Activated CD8-positive, alpha-beta memory T cell treated with anti-CD3 and anti-CD28 coated beads for 4 hours (primary cell): Measurements from ENCODE around the gene IL17RE.
"Not testable (repeated sequence)": the region's sequence is repeated elsewhere in the genome, so short reads cannot be mapped to it uniquely, and the experiment has no call there.

Experiments
- DNase-seq, 2 donors: peaks; one replicate each; pipeline ENCODE4 v3.0.0-alpha.2; 2020; ENCODE audit warnings: low read depth in 2 of 2

Gene IL17RE

DNA sequence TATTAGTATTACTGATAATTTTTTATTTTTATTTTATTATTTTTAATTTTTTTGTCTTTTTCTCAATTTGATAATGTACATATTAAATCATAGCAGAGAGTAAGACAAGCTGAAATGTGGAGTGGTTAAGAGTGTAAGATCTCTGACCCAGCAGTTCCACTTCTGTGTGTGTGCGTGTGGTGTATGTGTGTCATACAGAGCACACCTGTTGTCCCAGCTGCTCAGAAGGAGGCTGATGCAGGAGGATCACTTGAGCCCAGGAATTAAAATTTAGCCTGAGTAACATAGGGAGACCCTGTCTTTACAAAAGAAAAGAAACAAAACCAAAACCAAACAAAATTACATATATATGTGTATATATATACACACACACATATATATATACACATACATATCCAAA, 21.2 kb upstream of the IL17RE start:
- DNase-seq: no peak

DNA sequence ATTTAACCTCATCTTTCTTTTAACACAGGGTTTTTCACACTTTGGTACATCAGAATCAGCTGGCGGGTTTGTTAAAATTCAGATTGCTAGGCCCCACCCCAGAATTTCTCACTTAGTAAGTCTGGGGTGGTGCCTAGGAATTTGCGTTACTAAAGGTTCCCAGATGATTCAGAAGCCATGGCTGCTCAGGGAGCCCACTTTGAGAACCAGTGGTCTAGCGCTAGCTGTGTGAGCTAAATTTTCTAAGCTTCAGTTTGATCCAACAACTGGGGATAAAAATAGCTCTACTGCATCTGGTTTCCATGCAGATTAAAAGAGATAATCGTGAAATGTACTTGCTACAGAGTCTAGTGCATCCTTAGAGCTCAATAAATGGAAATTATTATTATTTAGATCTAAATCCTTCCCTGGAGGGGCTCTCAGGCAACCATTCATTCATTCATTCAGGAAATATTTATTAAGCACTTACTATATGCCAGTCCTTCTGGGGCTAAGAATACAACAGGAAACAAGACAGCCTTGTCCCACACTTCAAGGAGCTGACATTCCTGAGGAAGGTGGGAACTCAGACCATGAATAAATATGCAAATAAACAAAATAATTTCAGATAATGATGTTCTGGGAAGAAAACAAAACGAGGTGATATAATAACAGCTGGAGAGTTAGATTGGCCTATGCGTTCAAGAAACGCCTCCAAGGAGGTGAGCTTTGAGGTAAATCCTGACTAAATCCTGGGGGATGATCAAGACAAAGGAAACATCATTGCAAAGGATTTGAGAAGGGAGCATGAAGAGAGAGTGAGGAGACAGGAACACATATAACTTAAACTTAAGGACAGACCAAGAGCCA, 18.7 kb upstream of the IL17RE start:
- DNase-seq: no peak

DNA sequence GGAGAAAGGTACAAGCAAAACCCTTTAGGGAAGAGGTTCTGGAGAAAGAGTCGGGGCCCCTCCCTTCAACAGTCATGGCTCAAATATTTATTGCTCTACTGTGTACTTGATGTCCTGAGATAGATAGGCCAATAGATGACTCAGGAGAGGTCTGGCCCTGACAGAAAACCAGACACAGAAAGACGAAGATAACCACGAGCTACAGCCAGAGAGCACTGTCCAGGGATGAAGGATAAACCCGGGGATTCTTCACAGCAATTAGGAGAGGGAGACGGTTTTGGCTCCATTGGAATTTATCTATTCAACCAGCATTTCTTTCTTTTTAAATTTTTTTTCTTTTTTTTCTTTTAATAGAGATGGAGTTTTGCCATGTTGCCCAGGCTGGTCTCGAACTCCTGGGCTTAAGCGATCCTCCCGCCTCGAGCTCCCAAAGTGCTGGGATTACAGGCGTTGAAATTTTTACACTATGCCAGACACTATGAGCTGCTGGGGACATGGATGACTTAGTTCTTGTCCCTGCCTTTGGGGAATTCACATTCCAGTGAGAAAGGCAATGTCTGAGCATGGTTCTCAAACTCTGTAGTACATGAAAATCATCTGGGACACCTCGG, 18.0 kb upstream of the IL17RE start:
- no peak for DNase-seq

DNA sequence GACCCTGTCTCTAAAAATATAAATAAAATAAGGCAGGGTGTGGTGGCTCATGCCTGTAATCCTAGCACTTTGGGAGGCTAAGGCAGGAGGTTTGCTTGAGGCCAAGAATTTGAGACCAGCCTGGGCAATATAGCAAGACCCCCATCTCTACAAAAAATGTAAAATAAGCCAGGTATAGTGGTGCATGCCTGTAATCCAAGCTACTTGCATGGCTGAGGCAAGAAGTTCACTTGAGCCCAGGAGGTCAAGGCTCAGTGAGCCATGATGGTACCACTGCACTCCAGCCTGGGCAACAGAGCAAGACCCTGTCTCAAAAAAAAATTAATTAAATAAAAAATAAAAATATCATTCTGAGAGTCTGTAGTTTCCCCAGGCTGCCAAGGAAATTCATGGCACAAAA, 16.3 kb upstream of the IL17RE start:
- DNase-seq: no peak

DNA sequence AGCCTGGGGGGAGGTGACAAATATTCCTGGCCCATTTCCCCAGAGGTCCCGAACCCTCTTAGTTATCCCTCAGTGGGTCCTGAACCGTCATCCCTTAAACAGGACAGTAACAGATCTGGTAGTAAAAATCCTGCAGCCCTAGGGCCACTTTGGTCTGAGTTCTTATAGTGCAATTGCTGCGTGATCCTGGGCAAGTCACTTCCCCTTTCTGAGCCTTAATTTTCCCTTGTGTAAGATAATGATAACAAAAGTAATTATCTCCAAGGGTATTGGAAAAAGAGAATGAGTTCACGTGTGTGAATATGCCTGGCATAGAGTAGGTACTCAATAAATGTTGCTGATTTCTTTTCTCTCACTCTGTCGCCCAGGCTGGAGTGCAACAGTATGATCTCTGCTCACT, 15.2 kb upstream of the IL17RE start:
- no peak for DNase-seq

DNA sequence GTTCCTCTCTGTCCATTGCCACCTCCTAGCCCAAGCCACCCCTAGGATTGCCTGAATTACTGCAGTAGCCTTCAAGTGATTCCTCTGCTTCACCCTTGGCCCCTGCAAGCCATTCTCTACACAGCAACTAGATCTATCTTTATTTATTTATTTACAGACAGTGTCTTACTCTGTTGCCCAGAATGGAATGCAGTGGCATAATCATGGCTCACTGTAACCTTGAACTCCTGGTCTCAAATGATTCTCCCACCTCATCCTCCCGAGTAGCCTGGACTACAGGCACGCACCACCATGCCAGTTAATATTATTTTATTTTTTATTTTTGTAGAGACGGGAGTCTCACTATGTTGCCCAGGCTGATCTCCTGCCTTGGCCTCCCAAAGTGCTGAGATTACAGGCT, 14.1 kb upstream of the IL17RE start:
- DNase-seq: no peak

DNA sequence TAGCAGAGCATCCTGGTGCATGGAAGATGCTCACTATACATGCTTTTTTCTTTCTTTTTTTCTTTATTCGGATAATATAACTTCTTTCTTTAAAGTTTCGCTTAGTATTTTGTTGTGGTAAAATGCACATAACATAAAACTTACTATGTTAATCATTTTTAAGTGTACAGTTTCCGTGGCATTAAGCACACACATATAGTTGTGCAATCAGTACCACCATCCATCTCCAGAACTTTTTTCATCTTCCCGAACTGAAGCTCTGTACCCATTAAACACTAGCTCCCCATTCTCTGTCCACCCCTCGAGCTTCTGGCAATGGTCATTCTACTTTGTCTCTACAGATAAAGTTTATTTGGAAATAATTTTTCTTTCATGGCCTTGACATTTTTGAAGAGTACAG, 13.2 kb upstream of the IL17RE start:
- DNase-seq: no peak

DNA sequence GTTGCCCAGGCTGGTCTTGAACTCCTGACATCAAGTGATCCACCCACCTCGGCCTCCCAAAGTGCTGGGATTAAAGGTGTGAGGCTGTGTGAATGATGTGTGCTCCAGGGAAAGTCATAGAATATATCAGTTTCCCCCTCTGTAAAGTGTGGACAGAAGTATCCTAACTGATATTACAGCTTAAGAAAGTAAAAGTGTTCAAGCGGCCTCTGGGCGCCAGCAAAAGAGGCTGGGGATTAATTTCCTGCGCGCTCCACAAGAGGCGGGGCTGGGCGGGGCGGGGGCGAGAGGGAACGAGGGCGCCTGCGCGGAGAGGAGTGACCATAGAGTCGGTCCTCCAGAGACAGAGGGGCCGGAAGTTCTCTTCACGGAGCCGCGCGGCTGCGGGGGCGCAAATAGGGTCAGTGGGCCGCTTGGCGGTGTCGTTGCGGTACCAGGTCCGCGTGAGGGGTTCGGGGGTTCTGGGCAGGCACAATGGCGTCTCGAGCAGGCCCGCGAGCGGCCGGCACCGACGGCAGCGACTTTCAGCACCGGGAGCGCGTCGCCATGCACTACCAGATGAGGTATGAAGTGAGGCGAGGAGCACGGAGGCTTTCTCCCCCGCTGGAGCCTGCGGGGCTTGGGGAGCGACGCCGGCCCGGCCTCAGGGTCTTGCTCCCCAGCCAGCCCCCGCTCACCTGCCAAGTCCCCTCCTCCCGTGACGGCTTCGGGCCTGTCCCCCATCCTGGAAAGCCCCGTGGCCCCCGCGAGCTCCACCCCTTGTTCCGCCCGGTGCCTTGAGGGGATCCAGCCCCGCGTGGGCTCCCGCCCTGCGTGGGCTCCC, 12.2 kb upstream of the IL17RE start, which contains the start of gene JAGN1:
JAGN1 (plus strand) TSS at position 362 of the 823 bp plus-strand sequence; CDS start at position 475, 113 bp downstream.
- DNase-seq: peak; percentile 84 to 87

DNA sequence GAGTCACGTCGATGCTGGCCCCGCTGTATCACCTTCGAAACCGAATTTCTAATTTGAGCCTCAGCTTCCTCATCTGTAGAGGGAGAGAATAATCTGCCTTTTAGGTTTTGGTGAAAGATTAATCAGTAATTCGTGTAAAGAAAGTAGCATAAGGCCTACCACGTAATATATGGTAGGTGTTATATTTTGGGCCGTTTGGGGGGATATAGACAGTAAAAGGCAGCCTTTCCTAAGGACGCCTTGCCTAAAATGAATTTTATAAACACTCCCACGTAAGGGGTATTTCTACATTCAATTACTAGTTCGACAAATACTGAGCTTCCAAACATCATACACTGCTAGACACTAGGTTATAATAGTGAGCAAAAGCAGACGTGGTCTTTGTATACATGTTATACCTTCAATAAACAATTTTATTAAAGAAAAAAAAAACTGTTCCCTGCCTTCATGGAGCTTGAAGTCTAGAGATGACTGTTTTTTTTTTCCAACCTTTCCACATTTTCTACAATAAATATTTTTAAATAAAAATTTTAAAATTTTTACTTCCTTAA, 11.5 kb upstream of the IL17RE start:
- DNase-seq: no peak

DNA sequence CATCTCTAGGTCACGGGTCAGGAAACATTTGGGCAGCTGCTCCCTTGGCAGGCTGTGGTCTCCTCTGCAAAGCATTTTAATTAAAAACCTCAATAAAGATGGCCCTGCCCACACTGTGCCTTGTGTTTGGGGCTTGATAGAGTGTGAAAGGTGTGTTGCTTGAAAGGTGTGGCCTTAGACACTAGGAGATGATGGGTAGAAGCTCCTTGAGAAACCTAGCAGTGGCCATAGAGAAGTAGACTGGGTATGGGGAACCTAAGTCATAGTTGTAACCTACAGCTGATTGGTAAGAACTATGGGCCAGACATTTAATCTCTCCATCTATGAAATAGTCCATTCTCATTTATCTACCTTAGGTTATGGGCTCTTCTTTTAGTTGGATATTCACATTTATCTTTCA, 8.9 kb upstream of the IL17RE start:
- DNase-seq: no peak

DNA sequence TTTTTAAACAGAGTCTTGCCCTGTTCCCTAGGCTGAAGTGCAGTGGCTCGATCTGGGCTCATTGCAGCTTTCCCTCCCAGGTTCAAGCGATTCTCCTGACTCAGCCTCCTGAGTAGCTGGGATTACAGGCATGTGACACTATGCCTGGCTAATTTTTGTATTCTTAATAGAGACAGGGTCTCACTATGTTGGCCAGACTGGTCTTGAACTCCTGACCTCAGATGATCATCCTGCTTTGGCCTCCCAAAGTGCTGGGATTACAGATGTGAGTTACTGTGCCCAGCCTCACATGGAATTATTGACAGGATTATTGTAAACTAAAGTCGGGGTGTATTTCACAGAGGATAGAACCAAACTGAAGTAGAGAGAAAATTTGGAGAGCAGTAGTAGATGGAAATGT, 6.9 kb upstream of the IL17RE start:
- DNase-seq: not testable (repeated sequence)

DNA sequence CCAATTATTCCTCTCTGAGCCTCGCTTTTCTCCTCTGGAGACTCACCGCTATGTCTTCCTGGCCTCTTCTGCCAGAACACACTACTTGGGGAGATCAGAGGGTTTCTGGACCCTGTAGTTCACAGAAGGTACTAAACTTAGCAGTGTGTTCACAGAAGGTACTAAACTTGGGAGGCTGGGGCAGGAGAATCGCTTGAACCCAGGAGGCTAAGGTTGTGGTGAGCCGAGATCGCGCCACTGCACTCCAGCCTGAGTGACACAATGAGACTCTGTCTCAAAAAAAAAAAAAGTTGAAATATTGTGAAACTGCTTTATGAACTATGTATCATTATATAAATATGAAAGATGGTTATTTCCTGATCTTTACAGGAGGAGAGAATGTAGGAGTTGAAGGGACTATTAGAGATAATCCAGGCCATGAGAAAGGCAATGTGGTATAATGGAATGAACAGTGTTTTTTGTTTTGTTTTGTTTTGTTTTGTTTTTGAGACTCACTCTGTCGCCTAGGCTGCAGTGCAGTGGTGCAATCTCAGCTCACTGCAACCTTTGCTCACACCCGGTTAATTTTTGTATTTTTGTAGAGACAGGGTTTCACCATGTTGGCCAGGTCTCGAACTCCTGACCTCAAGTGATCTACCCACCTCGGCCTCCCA, 5.8 kb upstream of the IL17RE start:
- not testable (repeated sequence) for DNase-seq

DNA sequence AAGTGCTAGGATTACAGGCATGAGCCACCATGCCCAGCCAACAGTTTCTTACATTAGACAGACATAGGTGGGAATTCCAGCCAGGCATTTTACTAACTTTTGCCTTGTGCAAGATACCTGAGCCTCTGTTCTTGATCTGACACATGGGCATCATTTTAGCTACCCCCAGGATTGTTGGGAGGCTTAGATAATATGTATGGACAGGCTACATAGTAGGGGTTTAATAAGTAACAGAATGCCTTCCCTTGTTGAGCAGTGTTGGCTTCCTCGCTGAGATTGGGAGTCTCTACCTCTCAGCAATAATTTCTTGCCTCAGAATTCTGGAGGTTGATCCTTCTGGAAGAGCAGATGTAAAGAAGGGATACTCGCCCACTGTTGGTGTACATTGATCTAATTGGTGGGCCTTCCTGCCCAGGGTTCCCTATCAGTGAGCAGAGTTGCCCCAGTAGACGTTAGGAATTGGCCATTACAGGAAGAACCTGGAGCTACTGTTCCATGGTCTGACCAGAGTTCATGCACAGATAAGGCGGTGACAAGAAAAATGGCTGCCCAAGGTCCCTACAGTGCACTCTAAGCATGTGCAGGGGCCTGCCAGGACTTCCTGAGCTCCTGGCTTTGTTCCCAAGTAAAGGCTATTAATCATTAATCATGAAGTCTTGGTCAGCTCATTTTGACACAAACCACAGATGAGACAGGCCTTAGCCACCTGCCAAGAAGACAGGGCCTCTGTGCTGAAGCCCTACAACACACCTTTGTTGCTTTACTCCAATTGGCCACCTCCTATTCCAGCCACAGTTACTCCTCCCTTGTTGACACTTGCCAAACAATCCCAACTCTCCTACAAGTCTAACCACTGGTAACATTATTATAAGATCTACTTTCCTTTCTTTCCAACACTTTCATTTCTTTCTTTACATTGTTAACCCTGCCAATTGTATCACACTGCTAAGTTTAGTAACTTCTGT, 5.0 kb upstream of the IL17RE start:
- no peak for DNase-seq

DNA sequence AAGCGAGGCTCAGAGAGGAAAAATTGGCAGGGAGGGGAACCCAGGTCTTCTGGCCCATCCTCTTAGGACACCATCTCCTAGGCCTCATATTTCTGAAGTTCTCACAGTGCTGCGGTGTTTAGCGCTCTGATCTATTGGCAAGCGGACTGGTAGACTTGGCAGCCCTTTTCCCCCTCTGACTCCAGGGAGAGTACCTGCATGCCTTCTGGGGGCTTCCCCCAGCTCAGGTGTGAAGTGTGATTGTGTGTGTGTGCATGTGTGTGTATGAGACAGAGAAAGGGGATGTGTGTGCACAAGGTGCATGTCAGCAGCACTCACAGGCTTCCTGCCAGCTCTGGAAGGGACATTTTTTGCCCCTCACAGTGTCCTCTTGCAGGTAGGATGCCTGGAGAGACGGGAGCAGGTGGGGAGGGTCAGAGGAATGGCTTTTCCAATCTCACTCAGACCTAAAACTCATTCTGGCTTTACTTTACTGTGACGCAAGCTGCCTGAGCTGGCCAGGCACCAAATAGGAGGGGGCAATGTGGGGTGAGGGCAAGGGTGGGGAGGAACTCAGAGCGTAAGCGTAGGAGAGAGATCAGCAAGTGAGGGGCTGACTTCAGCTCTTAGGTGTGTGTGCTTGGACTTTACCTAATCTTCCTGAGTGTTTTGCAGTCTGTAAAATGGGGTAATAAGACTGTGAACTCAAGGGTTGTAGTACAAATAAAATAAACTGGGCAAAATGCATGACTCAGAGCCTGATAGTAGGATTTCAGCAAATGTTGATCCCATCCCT, 4.0 kb upstream of the IL17RE start:
- DNase-seq: no peak

DNA sequence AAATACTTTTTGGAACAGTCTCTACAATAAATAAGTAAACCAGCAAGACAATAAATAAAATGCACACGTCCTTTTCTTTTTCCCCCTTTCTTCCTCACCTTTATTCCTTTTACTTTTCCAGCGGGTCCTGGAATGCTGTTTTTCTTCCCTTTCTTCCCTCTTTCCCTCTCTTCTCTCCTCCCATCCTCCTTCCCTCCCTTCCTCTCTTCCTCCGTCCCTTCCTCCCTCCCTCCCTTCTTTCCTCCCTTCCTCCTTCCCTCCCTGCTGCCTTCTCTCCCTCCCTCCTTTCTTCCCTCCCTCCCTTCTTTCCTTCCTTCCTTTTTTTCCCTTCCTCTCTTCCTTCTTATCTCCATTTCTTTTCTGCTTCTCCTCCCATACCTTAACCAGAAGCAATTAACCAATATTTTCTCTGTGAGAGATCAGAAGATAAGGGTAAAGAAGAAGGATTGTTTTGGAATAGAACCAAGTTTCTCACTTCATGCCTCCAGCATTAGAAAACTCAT, 3.3 kb upstream of the IL17RE start:
- no peak for DNase-seq

DNA sequence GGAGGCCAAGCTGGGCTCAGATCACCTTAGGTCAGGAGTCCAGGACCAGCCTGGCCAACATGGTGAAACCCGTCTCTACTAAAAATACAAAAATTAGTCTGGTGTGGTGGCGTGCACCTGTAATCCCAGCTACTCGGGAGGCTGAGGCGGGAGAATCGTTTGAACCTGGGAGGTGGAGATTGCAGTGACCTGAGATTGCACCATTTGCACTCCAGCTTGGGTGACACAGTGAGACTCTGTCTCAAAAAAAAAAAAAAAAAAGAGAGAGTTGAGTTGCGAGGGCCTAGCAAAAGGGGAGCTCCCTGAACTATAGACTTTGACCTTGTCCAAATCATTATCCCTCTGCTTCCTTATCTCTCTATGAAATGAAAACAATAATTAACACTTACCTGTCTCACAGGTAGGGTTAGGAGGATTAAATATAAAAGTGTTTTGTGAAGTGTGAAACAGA, 1.7 kb upstream of the IL17RE start:
- DNase-seq: not testable (repeated sequence)

DNA sequence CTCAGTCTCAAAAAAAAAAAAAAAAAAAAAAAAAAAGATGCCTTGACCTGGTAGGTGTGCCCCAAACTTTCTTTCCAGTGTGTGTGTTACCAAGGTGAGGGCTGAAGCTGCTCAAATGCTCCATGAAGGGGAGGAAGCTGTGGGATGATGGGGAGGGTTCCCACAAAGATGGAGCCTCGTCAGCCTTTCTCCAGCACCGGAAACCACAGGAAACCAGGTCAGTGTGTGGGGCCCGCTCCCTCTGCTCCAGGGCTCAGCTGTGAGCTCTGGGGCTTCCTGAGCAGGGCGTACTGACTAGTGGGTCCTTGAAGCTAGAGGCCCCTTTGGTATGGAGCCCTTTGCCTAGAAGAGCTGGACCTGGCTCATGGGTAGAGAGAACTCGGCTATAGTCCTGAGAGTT, 681 bp upstream of the IL17RE start:
- DNase-seq: no peak

DNA sequence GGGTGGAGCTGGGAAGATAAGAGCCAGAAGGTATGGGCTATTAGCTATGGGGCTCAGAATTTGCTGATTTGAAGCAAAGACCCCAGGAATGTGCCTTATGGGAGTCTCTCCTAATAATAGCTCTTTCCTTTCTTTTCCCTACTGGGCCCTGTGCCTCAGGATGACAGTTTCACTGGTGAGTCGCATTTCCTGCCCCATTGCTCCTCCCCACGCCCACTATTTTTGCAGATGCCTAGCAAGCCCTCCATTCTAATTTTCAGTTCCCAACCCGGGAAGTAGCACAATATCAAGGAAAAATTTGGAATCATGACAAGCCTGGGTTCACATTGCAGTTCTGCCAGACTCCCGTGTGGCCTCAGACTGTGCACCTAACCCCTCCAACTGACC, 583 bp downstream of the IL17RE start:
- no peak for DNase-seq

DNA sequence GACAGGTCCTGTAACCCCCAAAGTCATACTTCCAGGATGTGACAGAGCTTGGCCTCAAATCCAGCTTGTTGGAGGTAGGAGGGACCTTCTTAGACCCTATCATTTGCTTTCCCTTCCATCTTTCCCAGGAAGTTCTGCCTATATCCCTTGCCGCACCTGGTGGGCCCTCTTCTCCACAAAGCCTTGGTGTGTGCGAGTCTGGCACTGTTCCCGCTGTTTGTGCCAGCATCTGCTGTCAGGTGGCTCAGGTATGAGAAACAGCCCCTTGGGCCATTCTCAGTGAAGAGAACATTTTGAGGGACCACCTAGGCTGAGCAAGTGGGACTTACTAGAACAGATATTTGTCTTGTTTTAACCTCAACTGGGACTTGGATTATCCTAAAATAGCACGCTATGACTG, 1.3 kb downstream of the IL17RE start:
- no peak for DNase-seq
